ENCODE measurements around the gene TMEM164. TPM values are rescaled to one million over a fixed set of nuclear protein-coding genes. Genes with fewer than 3 reads are reported as not detected.

TMEM164 gene
- total RNA-seq, 4 donors from 2014 or later = 29.3 to 64.7 (median 44.6) TPM

- no peak for TF ChIP-seq CTCF (IDR thresholded peaks at IDR 0.05; ENCODE audit: low read depth)
Measured at GRCh38 chrX:110000000-110000399, 2.9 kb upstream of the TMEM164 start.

- TF ChIP-seq CTCF (IDR thresholded peaks at IDR 0.05; ENCODE audit: low read depth) = no peak
Measured at GRCh38 chrX:110000847-110001713, 1.8 kb upstream of the TMEM164 start.

- no peak for TF ChIP-seq CTCF (IDR thresholded peaks at IDR 0.05; ENCODE audit: low read depth)
Measured at GRCh38 chrX:110001740-110002299, 1.1 kb upstream of the TMEM164 start.

- TF ChIP-seq CTCF (IDR thresholded peaks at IDR 0.05; ENCODE audit: low read depth) = no peak
Measured at GRCh38 chrX:110003167-110004156, 548 bp downstream of the TMEM164 start.

GRCh38 chrX:110004215-110004614 is 1.3 kb downstream of the TMEM164 start:
- TF ChIP-seq CTCF (IDR thresholded peaks at IDR 0.05; ENCODE audit: low read depth) = no peak

GRCh38 chrX:110004731-110005369 is 1.9 kb downstream of the TMEM164 start:
- TF ChIP-seq CTCF (IDR thresholded peaks at IDR 0.05; ENCODE audit: low read depth) = no peak

Measured in subcutaneous adipose tissue (tissue), 4 donors.